ENCODE data around the gene NDUFB10. TPM values are rescaled to one million over a fixed set of nuclear protein-coding genes. Genes with fewer than 3 reads are reported as not detected.

NDUFB10 gene
- total RNA-seq, 1 donor from 2014 or later = 95.0 TPM

DNA sequence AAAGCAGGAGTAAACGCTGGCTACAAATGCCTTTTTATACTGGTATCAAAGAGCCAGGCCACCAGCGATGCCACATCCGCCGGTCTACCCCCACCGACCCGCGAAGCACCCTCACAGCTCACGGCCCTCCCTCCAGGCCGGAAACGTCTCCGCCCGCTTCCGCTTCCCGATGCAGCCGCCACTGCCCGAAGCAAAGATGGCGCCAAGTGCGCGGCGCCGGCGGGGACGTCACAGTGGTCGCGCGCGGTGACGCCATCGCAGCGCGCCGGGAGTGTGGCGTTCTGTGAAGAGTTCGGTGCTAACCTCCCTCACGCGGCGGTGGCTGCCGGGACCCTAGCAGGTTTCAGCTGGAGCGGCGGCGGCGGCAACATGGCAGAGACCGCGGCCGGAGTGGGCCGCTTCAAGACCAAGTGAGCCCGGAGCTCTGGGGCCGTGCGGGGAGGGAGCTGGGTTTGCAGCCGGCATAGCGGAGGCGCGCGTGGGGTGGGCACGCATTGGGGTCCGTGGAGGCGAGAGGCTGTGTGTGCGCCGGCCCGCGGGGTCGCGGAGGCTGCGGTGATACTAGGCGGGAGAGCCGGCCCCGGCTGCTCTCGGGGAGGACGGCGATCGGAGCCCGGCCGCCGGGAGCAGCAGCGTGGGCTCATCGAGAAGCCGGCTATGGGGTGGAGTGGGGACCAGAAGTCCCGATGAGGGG, 12.6 kb downstream of the NDUFB10 start, which contains the start of gene TBL3:
Gene TBL3 (plus strand): TSS at position 258 of the 694 bp plus-strand sequence. CDS start 112 bp downstream, at position 370.
- Mint-ChIP-seq H3K27me3 (ENCODE audit: low read depth) (no peaks in the 10 kb centered on the region), H3K36me3 (peaks cover 6% of the 10 kb centered on the region), H3K9me3 (no peaks in the 10 kb centered on the region), H3K4me3 (peak within 1 kb of the TSS; percentile 93), H3K27ac (peak within 1 kb of the TSS; percentile 97), H3K4me1 (peaks cover 22% of the 10 kb centered on the region)
- peak; percentile 86 to 97 for DNase-seq (ENCODE audit: low spot score in 2 of 2, unreplicated experiment in 2 of 2)
- no peak for TF ChIP-seq CTCF (IDR thresholded peaks at IDR 0.05; ENCODE audit: unreplicated experiment)

DNA sequence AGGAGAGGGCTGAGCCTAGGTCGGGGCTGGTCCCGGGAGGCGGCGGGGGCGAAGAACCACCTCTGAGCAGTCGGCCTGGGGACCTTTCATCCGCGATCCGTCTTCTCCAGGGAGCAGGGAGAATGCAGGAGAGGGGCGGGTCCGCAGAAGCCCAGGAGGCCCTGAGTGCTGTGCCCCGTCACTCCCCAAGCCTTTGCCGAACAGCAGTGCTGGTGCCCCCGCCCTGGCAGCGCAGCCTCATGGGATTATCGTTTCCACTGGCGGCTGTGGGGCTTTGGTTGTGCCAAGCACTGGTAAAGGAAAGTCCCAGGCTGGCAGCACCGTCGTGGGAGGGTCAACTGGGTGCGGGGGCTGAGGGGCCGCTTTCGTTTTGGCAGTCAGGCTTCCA, 13.1 kb downstream of the NDUFB10 start:
- no peak for TF ChIP-seq CTCF (IDR thresholded peaks at IDR 0.05; ENCODE audit: unreplicated experiment)
- peak overlapping the region; percentile 93 for H3K4me3 Mint-ChIP-seq
- DNase-seq (ENCODE audit: low spot score in 2 of 2, unreplicated experiment in 2 of 2) = no peak
- H3K4me1 Mint-ChIP-seq = peaks cover 22% of the 10 kb centered on the region
- H3K27me3 Mint-ChIP-seq (ENCODE audit: low read depth) = peaks cover 1% of the 10 kb centered on the region
- peak overlapping the region; percentile 97 for H3K27ac Mint-ChIP-seq
- no peaks in the 10 kb centered on the region for H3K9me3 Mint-ChIP-seq
- H3K36me3 Mint-ChIP-seq = peaks cover 7% of the 10 kb centered on the region

DNA sequence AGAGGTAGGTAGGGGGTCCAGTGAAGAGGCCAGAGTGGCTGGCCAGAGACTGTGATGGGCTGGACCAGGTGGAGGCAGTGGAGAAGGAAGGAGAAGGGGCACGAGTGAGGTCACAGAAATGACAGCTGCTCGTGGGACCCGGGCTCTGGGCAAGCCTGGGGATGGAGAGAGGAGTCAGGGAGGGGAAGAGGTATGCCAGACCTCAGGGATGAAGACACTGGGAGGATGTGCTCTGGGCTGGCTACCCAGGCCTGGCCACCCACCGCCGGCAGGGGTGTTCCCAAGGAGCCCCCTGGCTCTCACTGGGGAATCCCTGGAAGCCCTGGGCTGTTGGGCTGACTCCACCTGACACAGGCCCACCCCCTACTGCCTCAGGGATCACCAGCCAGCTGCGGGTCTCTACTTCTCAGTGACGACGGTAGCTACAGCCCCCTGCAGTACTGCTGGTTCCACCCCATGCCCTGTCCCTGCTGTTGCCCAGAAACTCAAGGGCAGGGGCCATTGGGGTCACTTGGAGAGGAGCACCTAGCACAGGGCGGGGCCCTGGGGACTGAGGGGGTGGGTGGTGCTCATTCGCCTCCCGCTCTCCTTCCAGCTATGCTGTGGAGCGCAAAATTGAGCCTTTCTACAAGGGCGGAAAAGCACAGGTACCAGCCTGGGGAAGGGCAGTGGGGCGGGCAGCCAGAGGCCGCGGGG, 14.3 kb downstream of the NDUFB10 start:
- no peak for DNase-seq (ENCODE audit: low spot score in 2 of 2, unreplicated experiment in 2 of 2)
- Mint-ChIP-seq H3K27ac (no peak overlapping the region), H3K36me3 (peaks cover 9% of the 10 kb centered on the region), H3K27me3 (ENCODE audit: low read depth) (peaks cover 6% of the 10 kb centered on the region), H3K9me3 (no peaks in the 10 kb centered on the region), H3K4me1 (peaks cover 22% of the 10 kb centered on the region), H3K4me3 (peak overlapping the region; percentile 45)
- no peak for TF ChIP-seq CTCF (IDR thresholded peaks at IDR 0.05; ENCODE audit: unreplicated experiment)

- Mint-ChIP-seq H3K9me3 (no peaks in the 10 kb centered on the region), H3K27me3 (ENCODE audit: low read depth) (peaks cover 11% of the 10 kb centered on the region), H3K27ac (no peak overlapping the region), H3K4me1 (peaks cover 22% of the 10 kb centered on the region), H3K36me3 (peaks cover 9% of the 10 kb centered on the region), H3K4me3 (peak overlapping the region; percentile 38)
- DNase-seq (ENCODE audit: low spot score in 2 of 2, unreplicated experiment in 2 of 2) = no peak
- TF ChIP-seq CTCF (IDR thresholded peaks at IDR 0.05; ENCODE audit: unreplicated experiment) = no peak
Observed at GRCh38 chr16:1974157-1975070, 15.1 kb downstream of the NDUFB10 start.

GRCh38 chr16:1975432-1976215, 16.3 kb downstream of the NDUFB10 start:
- Mint-ChIP-seq H3K36me3 (peaks cover 9% of the 10 kb centered on the region), H3K4me1 (peaks cover 22% of the 10 kb centered on the region), H3K27me3 (ENCODE audit: low read depth) (peaks cover 23% of the 10 kb centered on the region), H3K27ac (no peak overlapping the region), H3K4me3 (no peak overlapping the region), H3K9me3 (no peaks in the 10 kb centered on the region)
- no peak for DNase-seq (ENCODE audit: low spot score in 2 of 2, unreplicated experiment in 2 of 2)
- no peak for TF ChIP-seq CTCF (IDR thresholded peaks at IDR 0.05; ENCODE audit: unreplicated experiment)
